Measurements from ENCODE around the gene HIPK3. TPM values are rescaled to one million over a fixed set of nuclear protein-coding genes. Genes with fewer than 3 reads are reported as not detected.

HIPK3 gene
- total and polyA plus RNA-seq, 2 donors (not counting 3 experiments of a cell fraction or from before 2014, with no cell fraction given): 13.3 to 36.1 TPM

DNA sequence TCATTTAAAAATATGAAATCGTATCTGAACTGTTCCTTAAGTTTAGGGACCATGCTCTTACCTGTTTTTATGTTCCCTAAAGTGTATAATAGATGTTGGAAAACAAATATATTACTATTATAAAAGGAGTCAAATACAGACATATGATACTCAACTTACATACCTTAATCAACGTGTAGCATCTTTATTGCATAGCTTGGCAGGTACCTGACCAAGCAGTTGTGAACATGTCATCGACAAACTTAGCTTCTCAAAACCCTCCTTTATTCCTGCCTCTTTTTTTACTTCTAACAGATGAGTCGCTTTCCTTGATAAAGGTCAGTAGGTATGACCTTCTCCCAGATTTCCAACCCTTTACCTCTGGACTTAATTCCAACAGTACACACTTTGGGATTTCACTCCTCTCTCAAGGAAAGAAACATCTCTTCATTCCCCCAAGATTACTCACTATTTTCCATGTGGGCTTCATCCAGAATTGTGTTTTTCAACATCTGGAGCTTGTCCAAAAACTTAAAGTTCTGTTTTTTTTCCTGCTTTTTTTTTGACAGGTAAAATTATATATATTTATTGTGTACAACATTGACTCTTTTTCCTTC lies 11.9 kb downstream of the HIPK3 start:
- Histone ChIP-seq H3K4me2 (ENCODE audit: insufficient read depth, low read length) (no peak overlapping the region), H3K27ac (ENCODE audit: insufficient read depth, low read depth, low read length) (no peak overlapping the region), H3K36me3 (ENCODE audit: control insufficient read depth in 2 of 2, extremely low read depth in 1 of 2, insufficient read depth in 2 of 2, low read length in 2 of 2) (no peaks in the 10 kb centered on the region), H4K20me1 (replicated peaks; ENCODE audit: control insufficient read depth, extremely low read depth, insufficient read depth, low read length) (peaks cover 9% of the 10 kb centered on the region), H2AFZ (ENCODE audit: low read depth, low read length) (no peak overlapping the region), H3K4me1 (ENCODE audit: control insufficient read depth, extremely low read depth, insufficient read depth, low read length) (no peaks in the 10 kb centered on the region), H3K9me3 (replicated peaks; ENCODE audit: control insufficient read depth, insufficient read depth, low read length) (no peaks in the 10 kb centered on the region), H3K9me1 (replicated peaks; ENCODE audit: control insufficient read depth, extremely low read depth, insufficient read depth, low read length) (no peaks in the 10 kb centered on the region), H3K79me2 (ENCODE audit: control insufficient read depth, insufficient read depth, low read length) (peaks cover 87% of the 10 kb centered on the region), H3K9ac (replicated peaks; ENCODE audit: extremely low read depth, insufficient read depth, low read length) (no peak overlapping the region), H3K4me3 (replicated peaks in 1 of 3; ENCODE audit: insufficient read depth in 1 of 3, low read depth in 1 of 3, low read length in 3 of 3) (no peak overlapping the region), H3K27me3 (ENCODE audit: control insufficient read depth in 2 of 2, insufficient read depth in 2 of 2, low read length in 2 of 2) (no peaks in the 10 kb centered on the region)
- ChIA-PET POLR2A (no interaction called here), CTCF (interaction anchor here (0.9 kb wide), 1 partner anchor 10 kb away, joined by 3 read pairs; no protein-coding TSS in a partner anchor)
- dilution Hi-C loops (cut with MboI; ENCODE audit: extremely low pct_ligation_motif_present, low sequenced_read_pairs) (no loop called here), intact Hi-C loops (cut with micrococcal nuclease) (no loop called here)
- TF ChIP-seq JUN (IDR thresholded peaks at IDR 0.05; ENCODE audit: borderline replicate concordance, insufficient read depth, insufficient read length, low read depth) (no peak), EZH2 (IDR thresholded peaks at IDR 0.05; ENCODE audit: borderline replicate concordance, low read depth, low read length, severe bottlenecking) (no peak), FOS (IDR thresholded peaks at IDR 0.05; ENCODE audit: borderline replicate concordance, insufficient read depth, low read length) (no peak), GATA2 (IDR thresholded peaks at IDR 0.05; ENCODE audit: insufficient read depth, insufficient read length, low read depth, low read length) (no peak), POLR2A (IDR thresholded peaks at IDR 0.05; ENCODE audit: low read depth, low read length) (no peak), POLR2AphosphoS5 (IDR thresholded peaks at IDR 0.05; ENCODE audit: insufficient read depth, low read depth, low read length) (no peak), MYC (IDR thresholded peaks at IDR 0.05; ENCODE audit: low read depth, low read length) (no peak)
- TF ChIP-seq, protein P1, sequence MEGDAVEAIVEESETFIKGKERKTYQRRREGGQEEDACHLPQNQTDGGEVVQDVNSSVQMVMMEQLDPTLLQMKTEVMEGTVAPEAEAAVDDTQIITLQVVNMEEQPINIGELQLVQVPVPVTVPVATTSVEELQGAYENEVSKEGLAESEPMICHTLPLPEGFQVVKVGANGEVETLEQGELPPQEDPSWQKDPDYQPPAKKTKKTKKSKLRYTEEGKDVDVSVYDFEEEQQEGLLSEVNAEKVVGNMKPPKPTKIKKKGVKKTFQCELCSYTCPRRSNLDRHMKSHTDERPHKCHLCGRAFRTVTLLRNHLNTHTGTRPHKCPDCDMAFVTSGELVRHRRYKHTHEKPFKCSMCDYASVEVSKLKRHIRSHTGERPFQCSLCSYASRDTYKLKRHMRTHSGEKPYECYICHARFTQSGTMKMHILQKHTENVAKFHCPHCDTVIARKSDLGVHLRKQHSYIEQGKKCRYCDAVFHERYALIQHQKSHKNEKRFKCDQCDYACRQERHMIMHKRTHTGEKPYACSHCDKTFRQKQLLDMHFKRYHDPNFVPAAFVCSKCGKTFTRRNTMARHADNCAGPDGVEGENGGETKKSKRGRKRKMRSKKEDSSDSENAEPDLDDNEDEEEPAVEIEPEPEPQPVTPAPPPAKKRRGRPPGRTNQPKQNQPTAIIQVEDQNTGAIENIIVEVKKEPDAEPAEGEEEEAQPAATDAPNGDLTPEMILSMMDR (IDR thresholded peaks at IDR 0.05; ENCODE audit: extremely low read depth in 1 of 2, insufficient read depth in 1 of 2, low read depth in 1 of 2, low read length in 2 of 2): no peak
- TF ChIP-seq, protein P2, sequence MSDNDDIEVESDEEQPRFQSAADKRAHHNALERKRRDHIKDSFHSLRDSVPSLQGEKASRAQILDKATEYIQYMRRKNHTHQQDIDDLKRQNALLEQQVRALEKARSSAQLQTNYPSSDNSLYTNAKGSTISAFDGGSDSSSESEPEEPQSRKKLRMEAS (IDR thresholded peaks at IDR 0.05; ENCODE audit: insufficient read depth, insufficient read length): no peak
- no peak for DNase-seq (ENCODE audit: low read depth, low spot score)
- BruUV-seq (replicated peaks): no TSS peak
- no peak for FAIRE-seq
